Heart left ventricle (tissue), 16 donors: Measurements from ENCODE around the gene TRAF2. TPM values are rescaled to one million over a fixed set of nuclear protein-coding genes. Genes with fewer than 3 reads are reported as not detected.
A peak's percentile ranks its signal among the peaks of the same experiment; 100 is the strongest.

Experiments used
- ATAC-seq, 4 donors: fragments of 200-7000 bp; cut with Tn5 transposase; one replicate each; pipeline ENCODE4 v1.9.1; 2020 to 2022; ENCODE audit warnings: moderate library complexity in 4 of 4, mild to moderate bottlenecking in 3 of 4, moderate number of reproducible peaks in 1 of 4
- DNase-seq, 5 donors: peaks; one replicate each; pipeline ENCODE4 v3.0.0-alpha.2; 2020
- H3K27ac ChIP-seq, 12 donors: fragments of 200-600 bp; sonication (generic) in 4 of 12; one replicate each; pipeline versions ENCODE4 v1.5.0 to v1.8.0; 2016 to 2022; ENCODE audit warnings: mild to moderate bottlenecking in 2 of 12
- H3K27me3 ChIP-seq, 9 donors: fragments of 200-600 bp; sonication (generic) in 2 of 9; one replicate each; pipeline versions ENCODE4 v1.5.1 to v1.8.0; 2016 to 2022; ENCODE audit warnings: mild to moderate bottlenecking in 3 of 9
- H3K36me3 ChIP-seq, 9 donors: fragments of 200-600 bp; sonication (generic) in 2 of 9; one replicate each; pipeline versions ENCODE4 v1.5.0 to v1.8.0; 2018 to 2022; ENCODE audit warnings: mild to moderate bottlenecking in 2 of 9
- H3K4me1 ChIP-seq, 12 donors: fragments of 200-600 bp; sonication (generic) in 4 of 12; one replicate each; pipeline versions ENCODE4 v1.5.0 to v1.8.0; 2016 to 2022; ENCODE audit warnings: mild to moderate bottlenecking in 3 of 12
- H3K4me3 ChIP-seq, 12 donors: fragments of 200-600 bp; sonication (generic) in 4 of 12; one replicate each; pipeline versions ENCODE4 v1.5.0 to v1.8.0; 2017 to 2022; ENCODE audit warnings: mild to moderate bottlenecking in 9 of 12, moderate library complexity in 4 of 12
- H3K9me3 ChIP-seq, 12 donors: fragments of 200-600 bp; sonication (generic) in 4 of 12; one replicate each; pipeline versions ENCODE4 v1.5.0 to v1.8.0; 2016 to 2022; ENCODE audit warnings: mild to moderate bottlenecking in 1 of 12
- CTCF ChIP-seq, 12 donors: fragments of 200-600 bp; sonication (generic) in 4 of 12; IDR thresholded peaks; one replicate each; pipeline versions ENCODE4 v1.5.0 to v1.8.0; 2018 to 2022; ENCODE audit warnings: antibody characterized with exemption in 12 of 12, mild to moderate bottlenecking in 5 of 12
- POLR2A ChIP-seq, 2 donors: fragments of 450-650 bp; IDR thresholded peaks; one replicate each; pipeline ENCODE4 v1.6.1; 2017; ENCODE audit warnings: antibody characterized with exemption in 2 of 2, mild to moderate bottlenecking in 2 of 2, moderate library complexity in 2 of 2
- WGBS, 4 donors: extraction: QIAGEN DNeasy Blood & Tissue Kit in 2 of 4; methylation state at CpG; one replicate each; pipeline versions ENCODE4 v1.1.5 to v1.1.7; 2013 to 2018; 5-methylcytosine and 5-hydroxymethylcytosine counted together
- intact Hi-C, 10 donors: fragments of 100-400 bp; cut with DNase I; formaldehyde crosslinking; loops; one replicate each; pipeline versions ENCODE4 v1.11.1 to v1.14.2; 2022
- polyA plus RNA-seq, 2 donors: library from polyadenylated mRNA; stranded (reverse); fragments of 200-250 nt; gene quantifications; one replicate each; pipeline ENCODE4 v1.2.3, GENCODE V29; 2013
- total RNA-seq, 9 donors: library from RNA; depleted of rRNA in 2 of 9; stranded (reverse); fragments of >200 nt in 2 of 9; fragmentation: NEBNext Ultra II Directional in 3 of 9; extraction: Animal tissue kit (Norgen Biotek cat#: 25700) in 3 of 9; gene quantifications; one replicate each; pipeline versions ENCODE4 v1.1.0 to v1.2.4, GENCODE V29; 2016 to 2023
- donor health status: ischemic (EF 13 %, LVEDD 7.1; RV severe dilation, severe dysfunction).
- donor health status: healthy with polysubstance abuse.
- donor health status: DM: no; HTN: yes; CAD: no.
- donor health status: DM: no; HTN: no; CAD: no.
- donor health status: ischemic (EF 25% LVEDD 6.9; RV normal size, moderate dysfunction).
- donor health status: ischemic (EF 25% LVEDD 5.7; RV mildly dilated, moderate dysfunction).
- donor health status: healthy.
- donor health status: DM: yes; HTN: yes; CAD: no.
- donor health status: ischemic (EF 35%, LVEDD 5.7; RV mildly dilated, moderate dysfunction).
- donor health status: nonischemic (EF 11% LVEDD 7.7; RV severe dilation, severe dysfunction).
- donor health status: DM: yes; HTN: yes; CAD: no.
- donor health status: PGD.
- donor health status: ischemic (EF 29% LVEDD 5.4; RV normal size, mild dysfunction).
- donor health status: nonischemic (EF 23%, LVEDD 6.1; RV moderate dilation, normal function).

Gene TRAF2
- total and polyA plus RNA-seq, 11 donors, result 6.3 to 28.3 (median 9.4) TPM

- DNase-seq, result peak in 1 of 5 donors; percentile 51
- TF ChIP-seq POLR2A (IDR thresholded peaks at IDR 0.05) (no peak), CTCF (IDR thresholded peaks at IDR 0.05) (no peak)
- no peak for ATAC-seq
- Histone ChIP-seq H3K27me3 (no peaks in the 10 kb centered on the region), H3K4me3 (peak overlapping the region in 3 of 12 donors; percentile 16 to 20 (median 19)), H3K36me3 (no peaks in the 10 kb centered on the region), H3K27ac (peak overlapping the region in 10 of 12 donors; percentile 4 to 98 (median 58)), H3K9me3 (no peaks in the 10 kb centered on the region), H3K4me1 (peaks cover 0 to 43% (median 21%) of the 10 kb centered on the region in 12 donors)
- 69 to 85% (median 80%) methylated on average over 25 to 44 of the region's 44 CpGs for WGBS, 4 donors
- intact Hi-C loops, result loop anchor here in 2 of 10 donors (2.0 to 5.0 kb wide), 2 partner anchors 22 to 39 kb away; partner anchors contain the start of gene PAXX (in 1 of the 2)
These were observed 66.8 kb downstream of the TRAF2 start for GRCh38 chr9:136952876-136953770.

GRCh38 chr9:136953771-136954269, 67.5 kb downstream of the TRAF2 start:
- intact Hi-C loops, result loop anchor here in 2 of 10 donors (2.0 to 5.0 kb wide), 2 partner anchors 21 to 38 kb away; partner anchors contain the start of gene PAXX (in 1 of the 2)

GRCh38 chr9:136954270-136955083, 68.2 kb downstream of the TRAF2 start:
- intact Hi-C loops, result loop anchor here in 1 of 10 donors (5.0 kb wide), 1 partner anchor 38 kb away; the partner anchor contains the start of gene PAXX
- H3K27me3 ChIP-seq, result no peaks in the 10 kb centered on the region
- 86 to 90% (median 88%) methylated on average over 21 to 25 of the region's 25 CpGs for WGBS, 4 donors
- no peaks in the 10 kb centered on the region for H3K36me3 ChIP-seq
- no peak overlapping the region for H3K4me3 ChIP-seq
- H3K4me1 ChIP-seq, result peaks cover 0 to 30% (median 9%) of the 10 kb centered on the region in 12 donors
- TF ChIP-seq CTCF (IDR thresholded peaks at IDR 0.05) (no peak), POLR2A (IDR thresholded peaks at IDR 0.05) (no peak)
- ATAC-seq (no peak), DNase-seq (peak in 1 of 5 donors; percentile 51)
- H3K9me3 ChIP-seq, result no peaks in the 10 kb centered on the region
- H3K27ac ChIP-seq, result no peak overlapping the region

More at GRCh38 chr9:136953771-136954269, 67.5 kb downstream of the TRAF2 start:
- Histone ChIP-seq H3K27me3 (no peaks in the 10 kb centered on the region), H3K4me1 (peaks cover 0 to 36% (median 16%) of the 10 kb centered on the region in 12 donors), H3K27ac (no peak overlapping the region), H3K4me3 (no peak overlapping the region), H3K36me3 (no peaks in the 10 kb centered on the region), H3K9me3 (no peaks in the 10 kb centered on the region)
- TF ChIP-seq POLR2A (IDR thresholded peaks at IDR 0.05) (no peak), CTCF (IDR thresholded peaks at IDR 0.05) (no peak)
- ATAC-seq (no peak), DNase-seq (peak in 1 of 5 donors; percentile 52)
- WGBS, 4 donors, result 71 to 87% (median 84%) methylated on average over 5 to 19 of the region's 19 CpGs
